GM19395 (cell line): Measurements from ENCODE around the gene GPSM1.
"Not testable (repeated sequence)": the region's sequence is repeated elsewhere in the genome, so short reads cannot be mapped to it uniquely, and the experiment has no call there.

ENCODE experiments used
- ATAC-seq: cut with Tn5 transposase; IDR thresholded peaks from one replicate; pipeline ENCODE4 v1.9.1; 2021; ENCODE audit warnings: mild to moderate bottlenecking, moderate library complexity; ENCODE audit not compliant: unreplicated experiment

Gene GPSM1

GRCh38 chr9:136316896-136317676 is 10.3 kb upstream of the GPSM1 start:
- ATAC-seq = no peak

DNA sequence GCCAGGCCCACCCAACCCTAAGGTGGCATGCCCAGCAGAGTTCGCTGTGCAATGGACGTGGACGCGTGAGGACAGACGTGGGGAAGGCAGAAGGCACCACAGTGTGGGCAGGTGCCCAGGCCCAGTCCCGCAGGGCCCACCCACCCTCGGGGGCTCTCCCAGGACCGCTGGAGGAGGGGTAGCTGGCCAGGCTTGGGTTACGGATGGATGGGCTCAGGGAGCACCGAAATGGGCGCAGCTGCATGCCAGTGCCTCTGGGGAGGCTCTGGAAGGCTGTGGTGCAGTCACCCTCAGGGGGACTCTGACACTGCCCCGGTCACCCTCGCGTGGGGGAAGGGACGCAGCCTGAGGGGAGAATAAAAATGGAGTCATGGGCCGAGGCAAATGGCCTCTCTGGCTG is 9.6 kb upstream of the GPSM1 start:
- ATAC-seq = no peak

DNA sequence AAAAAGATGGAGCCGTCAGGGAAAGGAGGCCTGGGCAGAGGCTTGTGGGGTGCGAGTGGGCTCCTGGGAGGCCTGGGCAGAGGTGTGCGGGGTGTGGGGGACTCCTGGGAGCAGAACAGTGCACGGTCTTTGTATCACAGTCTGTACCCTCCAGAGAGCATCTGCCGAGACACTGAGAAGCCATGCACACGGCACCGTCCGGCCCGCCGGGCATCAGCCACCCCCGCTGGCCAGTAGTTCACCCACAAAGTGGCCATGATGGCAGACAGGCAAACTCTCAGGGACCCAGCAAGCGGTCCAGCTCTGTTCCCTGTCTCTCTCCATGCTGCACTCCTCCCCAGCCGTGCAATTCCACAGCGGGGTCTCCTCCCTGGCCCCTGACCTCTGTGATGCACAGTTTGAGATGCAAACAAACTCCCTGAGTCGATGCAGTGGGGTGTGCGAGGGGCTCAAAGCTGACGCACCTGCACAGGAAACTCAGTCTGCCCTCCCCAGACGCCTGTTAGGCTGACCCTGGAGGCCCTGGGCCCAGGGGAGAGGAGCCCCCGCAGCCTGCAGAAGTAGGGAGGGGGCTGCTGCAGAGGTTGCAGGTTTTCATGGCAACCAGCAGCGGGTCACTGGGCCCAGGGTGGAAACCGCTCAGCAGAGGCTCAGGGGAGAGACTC is 9.1 kb upstream of the GPSM1 start:
- ATAC-seq = no peak

DNA sequence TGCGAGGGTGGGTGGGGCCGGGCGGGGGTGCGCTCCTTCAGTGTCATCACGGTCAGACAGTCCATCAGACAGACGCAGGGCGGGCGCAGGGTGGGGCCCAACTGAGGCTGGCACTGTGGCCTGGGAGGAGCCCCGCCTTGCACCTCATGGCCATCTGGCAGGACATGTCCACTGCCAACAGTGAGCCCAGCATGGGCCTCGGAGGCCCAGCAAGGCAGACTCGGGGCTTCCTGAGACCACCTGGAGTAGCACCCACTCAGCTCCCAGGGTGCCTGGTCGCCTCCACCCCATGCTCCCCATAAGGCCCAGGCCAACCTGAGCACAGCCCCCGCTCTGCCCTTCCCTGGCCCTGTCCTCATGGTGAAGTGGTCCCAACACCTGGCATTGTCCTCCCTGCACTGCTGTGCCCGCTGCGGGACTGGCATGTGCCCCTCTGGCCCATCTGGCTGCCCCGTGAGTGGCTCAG is 8.5 kb upstream of the GPSM1 start:
- ATAC-seq = no peak

DNA sequence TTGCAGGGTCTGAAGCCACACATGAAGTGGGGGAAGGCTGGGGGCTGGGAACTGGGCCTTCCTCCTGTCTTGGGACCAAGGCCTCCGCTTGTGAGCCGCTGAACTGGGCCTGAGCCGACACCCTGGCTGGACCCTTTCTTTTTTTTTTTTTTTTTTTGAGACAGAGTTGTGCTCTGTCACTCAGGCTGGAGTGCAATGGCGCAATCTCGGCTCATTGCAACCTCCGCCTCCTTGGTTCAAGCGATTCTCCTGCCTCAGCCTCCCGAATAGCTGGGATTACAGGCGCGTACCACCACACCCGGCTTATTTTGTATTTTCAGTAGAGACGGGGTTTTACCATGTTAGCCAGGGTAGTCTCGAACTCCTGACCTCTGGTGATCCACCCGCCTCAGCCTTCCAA is 8.1 kb upstream of the GPSM1 start:
- not testable (repeated sequence) for ATAC-seq

DNA sequence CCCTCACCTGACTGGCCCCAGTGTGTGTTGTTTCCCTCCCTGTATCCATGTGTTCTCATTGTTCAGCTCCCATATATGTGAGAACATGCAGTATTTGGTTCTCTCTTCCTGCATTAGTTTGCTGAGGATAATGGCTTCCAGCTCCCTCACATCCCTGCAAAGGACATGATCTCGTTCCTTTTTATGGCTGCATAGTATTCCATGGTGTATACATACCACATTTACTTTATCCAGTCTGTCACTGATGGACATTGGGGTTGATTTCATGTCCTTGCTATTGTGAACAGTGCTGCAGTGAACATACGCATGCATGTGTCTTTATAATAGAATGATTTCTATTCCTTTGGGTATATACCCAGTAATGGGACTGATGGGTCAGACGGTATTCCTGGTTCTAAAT is 7.4 kb upstream of the GPSM1 start:
- ATAC-seq = not testable (repeated sequence)

DNA sequence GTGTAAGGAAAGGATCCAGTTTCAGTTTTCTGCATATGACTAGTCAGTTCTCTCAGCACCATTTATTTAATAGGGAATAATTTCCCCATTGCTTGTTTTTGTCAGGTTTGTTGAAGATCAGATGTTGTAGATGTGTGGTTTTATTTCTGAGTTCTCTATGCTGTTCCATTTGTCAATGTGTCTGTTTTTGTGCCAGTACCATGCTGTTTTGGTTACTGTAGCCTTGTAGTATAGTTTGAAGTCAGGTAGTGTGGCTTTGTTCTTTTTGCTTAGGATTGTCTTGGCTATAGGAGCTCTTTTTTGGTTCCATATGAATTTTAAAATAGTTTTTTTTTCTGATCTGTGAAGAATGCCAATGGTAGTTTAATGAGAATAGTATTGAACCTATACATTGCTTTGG is 6.4 kb upstream of the GPSM1 start:
- not testable (repeated sequence) for ATAC-seq

DNA sequence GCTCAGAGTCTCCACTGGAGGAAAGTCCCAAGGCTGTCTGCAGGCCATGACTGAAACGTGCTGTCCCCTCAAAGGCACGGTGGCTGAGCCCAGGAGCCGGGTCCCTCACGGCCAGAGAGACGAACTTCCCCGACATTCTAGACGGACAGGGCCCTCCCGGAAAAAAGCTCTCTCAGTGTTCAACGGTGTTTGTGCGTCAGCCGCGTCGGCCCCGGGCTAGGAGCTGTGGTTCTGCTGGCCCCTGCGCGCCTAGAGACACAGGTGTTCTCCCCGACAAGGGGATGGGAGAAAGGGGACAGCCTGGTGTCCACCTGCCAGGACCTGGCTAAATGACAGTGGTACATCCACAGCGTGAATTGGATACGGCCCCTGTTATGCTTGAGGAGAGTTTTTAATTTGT is 5.8 kb upstream of the GPSM1 start:
- ATAC-seq = no peak

GRCh38 chr9:136322756-136323330 is 4.5 kb upstream of the GPSM1 start:
- no peak for ATAC-seq

- no peak for ATAC-seq
Observed at GRCh38 chr9:136323371-136323789, 4.0 kb upstream of the GPSM1 start.

DNA sequence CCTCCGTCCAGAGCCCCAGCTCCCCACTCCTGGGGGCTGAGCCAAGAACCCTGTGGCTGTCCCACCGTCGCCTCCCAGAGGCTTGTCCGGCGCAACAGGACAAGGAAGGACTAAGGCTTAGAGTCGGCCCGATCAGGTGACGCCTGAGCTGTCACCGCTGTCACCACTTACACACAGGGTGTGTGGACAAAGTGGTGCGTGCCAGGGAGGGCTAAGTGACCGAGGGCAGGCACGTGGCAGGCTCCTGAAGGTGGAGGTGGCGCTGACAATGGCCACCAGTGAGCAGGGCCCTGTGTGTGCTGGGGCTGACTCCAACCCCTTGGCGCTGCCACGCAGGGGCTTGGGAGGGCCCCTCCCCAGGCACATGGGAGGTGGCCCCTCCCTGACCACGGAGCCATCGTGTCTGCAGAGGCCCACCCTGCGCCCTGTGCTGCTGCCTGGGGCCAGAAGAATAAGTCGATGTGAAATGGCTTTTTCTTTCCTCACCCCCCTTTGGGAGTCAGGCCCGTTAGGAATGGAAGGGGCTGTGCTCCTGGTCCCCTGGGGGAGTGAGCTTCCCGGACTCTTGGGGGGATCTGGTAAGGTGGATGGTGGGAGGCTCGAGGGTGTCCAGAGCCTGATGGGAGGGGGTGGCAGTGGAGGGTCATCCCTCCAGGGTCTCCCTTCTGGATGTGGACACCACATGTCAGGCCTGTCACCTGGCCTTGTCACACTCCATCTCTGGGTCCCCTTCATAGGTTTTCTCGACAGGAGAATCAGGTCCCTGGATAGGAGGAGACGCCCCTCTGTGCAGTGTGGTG is 2.6 kb upstream of the GPSM1 start:
- ATAC-seq = no peak

DNA sequence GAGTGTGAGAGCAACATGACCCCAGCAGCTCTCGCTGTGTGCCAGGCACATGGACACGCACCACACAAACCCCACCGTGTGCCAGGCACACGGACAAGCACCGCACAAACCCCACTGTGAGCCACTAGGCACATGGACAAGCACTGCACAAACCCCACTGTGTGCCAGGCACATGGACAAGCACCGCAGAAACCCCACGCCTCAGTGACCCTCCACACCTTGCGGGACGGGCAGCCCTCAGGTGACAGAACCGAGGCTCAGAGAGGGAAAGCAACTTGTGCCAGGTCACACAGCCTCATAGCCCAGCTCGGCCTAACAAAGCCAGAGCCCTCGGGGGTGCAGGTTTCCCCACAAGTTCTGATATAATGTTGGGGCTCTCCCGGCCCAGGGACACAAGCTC is 2.0 kb upstream of the GPSM1 start:
- no peak for ATAC-seq

- no peak for ATAC-seq
Observed at GRCh38 chr9:136326061-136326760, 1.1 kb upstream of the GPSM1 start.

- no peak for ATAC-seq
Observed at GRCh38 chr9:136326761-136327303, 507 bp upstream of the GPSM1 start.

DNA sequence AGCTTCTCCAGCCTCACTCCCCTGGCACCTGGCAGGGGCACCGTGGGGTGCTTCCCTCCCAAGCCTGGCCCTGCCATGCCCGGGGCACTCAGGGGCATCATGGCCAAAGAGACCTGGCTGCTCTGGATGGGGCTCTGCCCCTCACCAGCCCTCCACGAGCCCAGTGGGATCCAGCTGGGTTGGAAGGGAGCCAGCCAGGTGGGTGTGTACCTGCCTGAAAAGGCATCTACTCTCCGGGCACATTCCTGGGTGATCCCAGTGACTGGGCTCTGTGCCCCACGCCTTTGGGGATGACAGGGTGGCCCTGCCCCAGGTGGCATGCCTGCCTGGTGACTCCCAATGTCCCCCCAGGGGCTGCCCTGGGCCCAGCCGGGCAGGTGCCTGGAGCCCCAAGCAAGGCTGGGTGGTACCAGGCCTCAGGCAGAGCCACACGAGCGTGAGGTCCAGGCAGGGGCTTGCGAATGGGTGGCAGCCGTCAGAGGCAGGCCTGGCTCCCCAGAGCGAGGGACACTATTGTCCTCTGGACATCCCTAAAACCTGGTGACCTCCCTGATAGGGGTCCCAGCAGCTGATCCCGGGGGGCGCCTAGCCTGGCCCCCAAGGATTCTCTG is 777 bp downstream of the GPSM1 start:
- ATAC-seq = no peak

GRCh38 chr9:136328622-136329041 is 1.3 kb downstream of the GPSM1 start:
- ATAC-seq = no peak

GRCh38 chr9:136329211-136329627 is 1.9 kb downstream of the GPSM1 start:
- ATAC-seq = no peak

- ATAC-seq = no peak
Observed at GRCh38 chr9:136329636-136330405, 2.5 kb downstream of the GPSM1 start.

GRCh38 chr9:136330406-136330990 is 3.2 kb downstream of the GPSM1 start:
- ATAC-seq = no peak
